Effector memory CD8-positive, alpha-beta T cell (primary cell): ENCODE results near the gene METRNL.
"Not testable (repeated sequence)": the region's sequence is repeated elsewhere in the genome, so short reads cannot be mapped to it uniquely, and the experiment has no call there.

Source experiments
- ATAC-seq: fragments of 150-1000 bp; cut with Tn5 transposase; replicated peaks from 2 replicates; pipeline ENCODE4 v1.10.0; 2021; ENCODE audit warnings: mild to moderate bottlenecking, moderate library complexity
- DNase-seq, 3 experiments: peaks; one replicate each; pipeline ENCODE4 v3.0.0; 2021
- H3K27ac Mint-ChIP-seq, 2 donors: one replicate each; pipeline ENCODE4 v1.8.0; 2022; ENCODE audit warnings: mild to moderate bottlenecking in 2 of 2, mixed read lengths in 2 of 2, moderate library complexity in 2 of 2
- H3K27me3 Mint-ChIP-seq, 2 donors: one replicate each; pipeline ENCODE4 v1.8.0; 2022; ENCODE audit warnings: mixed read lengths in 2 of 2
- H3K36me3 Mint-ChIP-seq: one replicate; pipeline ENCODE4 v1.8.0; 2022; ENCODE audit warnings: mild to moderate bottlenecking, moderate library complexity, mixed read lengths; ENCODE audit not compliant: insufficient read depth
- H3K4me1 Mint-ChIP-seq, 2 donors: one replicate each; pipeline ENCODE4 v1.8.0; 2022; ENCODE audit warnings: low read depth in 2 of 2, mixed read lengths in 2 of 2
- H3K4me3 Mint-ChIP-seq, 2 donors: one replicate each; pipeline ENCODE4 v1.8.0; 2022; ENCODE audit warnings: mild to moderate bottlenecking in 2 of 2, mixed read lengths in 2 of 2, moderate library complexity in 2 of 2
- H3K9me3 Mint-ChIP-seq, 2 donors: one replicate each; pipeline ENCODE4 v1.8.0; 2022; ENCODE audit warnings: mixed read lengths in 2 of 2

Gene METRNL

GRCh38 chr17:83117583-83117982, 38.2 kb downstream of the METRNL start:
- Mint-ChIP-seq H3K27me3 (peaks cover 52 to 60% of the 10 kb centered on the region in 2 donors), H3K4me1 (peaks cover 18 to 33% of the 10 kb centered on the region in 2 donors), H3K9me3 (no peaks in the 10 kb centered on the region), H3K4me3 (no peak overlapping the region), H3K36me3 (peaks cover 12% of the 10 kb centered on the region), H3K27ac (no peak overlapping the region)
- no peak for DNase-seq
- no peak for ATAC-seq

- Mint-ChIP-seq H3K27ac (peak overlapping the region in 1 of 2 donors; percentile 71), H3K4me3 (peak overlapping the region in 1 of 2 donors; percentile 58), H3K27me3 (peaks cover 53 to 66% of the 10 kb centered on the region in 2 donors), H3K4me1 (peaks cover 19 to 34% of the 10 kb centered on the region in 2 donors), H3K36me3 (peaks cover 18% of the 10 kb centered on the region), H3K9me3 (no peaks in the 10 kb centered on the region)
- DNase-seq (no peak), ATAC-seq (no peak)
Measured at GRCh38 chr17:83118071-83118841, 38.8 kb downstream of the METRNL start.

- Mint-ChIP-seq H3K9me3 (no peaks in the 10 kb centered on the region), H3K4me1 (peaks cover 31 to 42% of the 10 kb centered on the region in 2 donors), H3K36me3 (peaks cover 32% of the 10 kb centered on the region), H3K27me3 (peaks cover 62 to 70% of the 10 kb centered on the region in 2 donors), H3K27ac (no peak overlapping the region), H3K4me3 (peak overlapping the region; percentile 58 to 67)
- ATAC-seq (peak; percentile 61), DNase-seq (no peak)
Measured at GRCh38 chr17:83119987-83120864, 40.8 kb downstream of the METRNL start.

- Mint-ChIP-seq H3K4me1 (peaks cover 37 to 40% of the 10 kb centered on the region in 2 donors), H3K4me3 (peak overlapping the region in 1 of 2 donors; percentile 28), H3K27ac (peak overlapping the region in 1 of 2 donors; percentile 47), H3K36me3 (peaks cover 41% of the 10 kb centered on the region), H3K27me3 (peaks cover 54 to 58% of the 10 kb centered on the region in 2 donors)
- ATAC-seq, DNase-seq, H3K9me3 Mint-ChIP-seq: not testable (repeated sequence)
Measured at GRCh38 chr17:83121473-83121872, 42.1 kb downstream of the METRNL start.

- Mint-ChIP-seq H3K27ac (peak overlapping the region; percentile 47 to 70), H3K4me1 (peaks cover 37 to 41% of the 10 kb centered on the region in 2 donors), H3K4me3 (peak overlapping the region in 1 of 2 donors; percentile 28), H3K36me3 (peaks cover 41% of the 10 kb centered on the region), H3K27me3 (peaks cover 52 to 54% of the 10 kb centered on the region in 2 donors), H3K9me3 (no peaks in the 10 kb centered on the region)
- no peak for ATAC-seq
- no peak for DNase-seq
Measured at GRCh38 chr17:83121921-83122820, 42.8 kb downstream of the METRNL start.

- Mint-ChIP-seq H3K27ac (peak overlapping the region; percentile 47 to 81), H3K36me3 (peaks cover 36% of the 10 kb centered on the region), H3K27me3 (peaks cover 52 to 53% of the 10 kb centered on the region in 2 donors), H3K4me1 (peaks cover 37 to 41% of the 10 kb centered on the region in 2 donors), H3K4me3 (peak overlapping the region in 1 of 2 donors; percentile 3), H3K9me3 (no peaks in the 10 kb centered on the region)
- DNase-seq (no peak), ATAC-seq (no peak)
Measured at GRCh38 chr17:83122834-83123233, 43.4 kb downstream of the METRNL start.

GRCh38 chr17:83123896-83124801, 44.7 kb downstream of the METRNL start:
- peak overlapping the region; percentile 13 to 62 for H3K4me3 Mint-ChIP-seq
- peak; percentile 38 to 50 (median 42) for DNase-seq
- H3K4me1 Mint-ChIP-seq: peaks cover 28 to 35% of the 10 kb centered on the region in 2 donors
- peak overlapping the region; percentile 81 to 90 for H3K27ac Mint-ChIP-seq
- H3K36me3 Mint-ChIP-seq: peaks cover 33% of the 10 kb centered on the region
- H3K27me3 Mint-ChIP-seq: peaks cover 40 to 41% of the 10 kb centered on the region in 2 donors
- H3K9me3 Mint-ChIP-seq: no peaks in the 10 kb centered on the region
- ATAC-seq: peak; percentile 32

GRCh38 chr17:83124871-83125514, 45.6 kb downstream of the METRNL start:
- Mint-ChIP-seq H3K36me3 (peaks cover 33% of the 10 kb centered on the region), H3K27ac (peak overlapping the region; percentile 90 to 94), H3K4me1 (peaks cover 21 to 32% of the 10 kb centered on the region in 2 donors), H3K9me3 (no peaks in the 10 kb centered on the region), H3K27me3 (peaks cover 32 to 33% of the 10 kb centered on the region in 2 donors), H3K4me3 (peak overlapping the region; percentile 66 to 79)
- DNase-seq: peak; percentile 40 to 58 (median 57)
- ATAC-seq: peak; percentile 65

- Mint-ChIP-seq H3K4me3 (peak overlapping the region; percentile 66 to 79), H3K4me1 (peaks cover 16 to 26% of the 10 kb centered on the region in 2 donors), H3K27me3 (peaks cover 26 to 29% of the 10 kb centered on the region in 2 donors), H3K36me3 (peaks cover 33% of the 10 kb centered on the region), H3K27ac (peak overlapping the region; percentile 90 to 94), H3K9me3 (no peaks in the 10 kb centered on the region)
- DNase-seq (peak; percentile 32 to 39 (median 37)), ATAC-seq (peak; percentile 81)
Measured at GRCh38 chr17:83125515-83126274, 46.3 kb downstream of the METRNL start.

- DNase-seq: no peak
- Mint-ChIP-seq H3K36me3 (peaks cover 33% of the 10 kb centered on the region), H3K9me3 (no peaks in the 10 kb centered on the region), H3K4me3 (peak overlapping the region in 1 of 2 donors; percentile 79), H3K4me1 (peaks cover 16 to 26% of the 10 kb centered on the region in 2 donors), H3K27me3 (peaks cover 26 to 28% of the 10 kb centered on the region in 2 donors), H3K27ac (peak overlapping the region in 1 of 2 donors; percentile 90)
- no peak for ATAC-seq
Measured at GRCh38 chr17:83126275-83126811, 46.9 kb downstream of the METRNL start.
